Activated CD4-positive, alpha-beta T cell treated with anti-CD3 and anti-CD28 coated beads for 24 hours (primary cell): Measurements from ENCODE around the gene ITGA8.
"Not testable (repeated sequence)": the region's sequence is repeated elsewhere in the genome, so short reads cannot be mapped to it uniquely, and the experiment has no call there.

Experiments used
- DNase-seq, 2 donors: peaks; one replicate each; pipeline ENCODE4 v3.0.0-alpha.2; 2020; ENCODE audit warnings: low read depth in 2 of 2

The ITGA8 gene

GRCh38 chr10:15494850-15495506 lies 224.7 kb downstream of the ITGA8 start:
- no peak for DNase-seq

- no peak for DNase-seq
Observed at GRCh38 chr10:15491856-15492642, 227.7 kb downstream of the ITGA8 start.

DNA sequence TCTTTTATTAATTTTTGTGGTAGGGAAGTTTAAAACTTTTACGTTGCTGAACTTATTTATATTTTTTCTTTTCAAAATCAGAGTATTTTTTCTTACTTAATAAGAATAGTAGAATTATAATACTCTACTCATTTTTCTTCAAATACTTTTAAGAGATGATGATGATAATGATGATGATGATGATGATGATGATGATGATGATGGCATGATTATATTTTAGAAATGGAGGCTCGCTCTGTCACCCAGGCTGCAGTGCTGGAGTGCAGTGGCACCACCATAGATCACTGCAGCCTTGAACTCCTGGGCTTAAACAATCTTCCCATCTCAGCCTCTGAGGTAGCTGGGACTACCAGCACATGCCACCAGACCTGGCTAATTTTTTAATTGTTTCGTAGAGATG lies 230.3 kb downstream of the ITGA8 start:
- no peak for DNase-seq

DNA sequence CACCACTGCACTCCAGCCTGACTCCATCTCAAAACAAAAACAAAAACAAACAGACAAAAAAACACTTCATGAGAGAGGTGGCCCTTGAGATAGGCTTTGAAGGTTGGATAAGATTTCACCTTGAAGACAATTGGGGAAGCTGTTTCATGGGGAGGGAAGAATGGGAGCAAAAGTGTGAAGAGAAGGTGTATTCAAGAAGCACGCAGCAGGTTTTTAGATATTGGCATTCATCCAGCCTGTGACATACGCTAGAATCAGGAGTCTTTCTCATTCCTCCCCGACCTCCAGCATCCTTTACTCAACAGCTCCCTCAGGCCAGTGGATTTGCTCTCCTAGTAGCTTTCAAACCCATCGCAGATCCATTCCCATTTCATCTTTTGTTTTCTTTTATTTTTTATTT lies 232.3 kb downstream of the ITGA8 start:
- no peak for DNase-seq

- no peak for DNase-seq
Observed at GRCh38 chr10:15486404-15486803, 233.3 kb downstream of the ITGA8 start.

GRCh38 chr10:15485684-15486316 lies 233.9 kb downstream of the ITGA8 start:
- DNase-seq, result no peak

- DNase-seq, result no peak
Observed at GRCh38 chr10:15485027-15485426, 234.7 kb downstream of the ITGA8 start.

GRCh38 chr10:15484128-15484527 lies 235.6 kb downstream of the ITGA8 start:
- no peak for DNase-seq

- DNase-seq, result no peak
Observed at GRCh38 chr10:15483215-15484075, 236.3 kb downstream of the ITGA8 start.

DNA sequence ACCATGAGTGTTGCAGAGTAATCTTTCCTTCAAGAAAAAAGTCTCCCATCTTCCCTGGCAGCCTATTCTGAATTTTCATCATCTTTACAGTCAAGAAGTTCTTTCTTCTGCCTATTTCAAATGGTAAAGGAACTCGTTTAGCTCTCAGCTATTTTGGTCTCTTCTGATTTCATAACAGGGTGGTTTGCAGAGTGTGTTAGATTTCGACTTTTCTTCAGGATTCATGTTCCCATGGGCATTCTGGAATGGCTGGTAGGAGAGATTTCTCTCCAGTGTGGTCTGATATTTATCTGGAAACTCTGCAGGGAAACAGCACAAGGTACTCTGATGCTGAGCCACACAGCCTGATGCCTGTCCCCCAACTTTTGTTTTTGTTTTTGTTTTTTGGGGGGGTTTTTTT lies 237.6 kb downstream of the ITGA8 start:
- DNase-seq, result no peak

DNA sequence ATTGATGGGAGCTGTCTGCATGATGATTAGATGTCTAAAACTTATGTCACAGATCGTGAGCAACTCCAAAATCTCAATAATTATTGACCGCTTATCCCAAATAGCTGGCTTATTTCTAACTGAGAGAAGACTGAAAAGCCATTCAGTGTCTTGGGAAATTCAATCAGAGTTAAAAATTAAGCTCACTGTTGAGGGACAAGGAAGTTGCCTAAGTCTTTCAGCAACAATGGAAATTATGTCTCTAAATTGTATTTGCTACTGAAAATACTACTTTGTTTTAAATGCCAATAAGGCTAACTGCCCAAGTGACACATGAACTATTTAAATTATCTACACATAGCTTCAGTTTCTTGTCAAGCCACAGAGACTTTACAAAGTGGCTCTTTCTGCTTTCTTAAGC lies 240.8 kb downstream of the ITGA8 start:
- DNase-seq, result no peak

DNA sequence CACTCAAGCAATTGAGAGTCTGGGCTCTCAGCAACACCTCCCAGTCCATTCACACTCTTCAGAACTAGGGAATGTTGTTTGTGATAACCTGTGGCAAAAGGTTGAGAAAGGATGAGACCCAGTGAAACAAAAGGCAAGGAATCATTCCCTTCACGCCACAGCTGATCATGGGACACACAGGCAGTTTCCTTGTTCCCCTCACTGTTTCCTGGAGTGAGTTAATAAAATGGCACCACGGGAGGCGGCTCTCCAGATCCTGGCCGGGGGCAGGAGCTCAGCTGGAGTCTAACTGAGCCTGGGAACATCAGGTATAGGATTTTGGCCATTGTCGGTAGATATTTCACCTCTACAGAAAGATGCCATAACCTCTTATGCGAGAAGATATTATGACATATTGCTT lies 241.3 kb downstream of the ITGA8 start:
- no peak for DNase-seq

- no peak for DNase-seq
Observed at GRCh38 chr10:15476337-15476736, 243.4 kb downstream of the ITGA8 start.

DNA sequence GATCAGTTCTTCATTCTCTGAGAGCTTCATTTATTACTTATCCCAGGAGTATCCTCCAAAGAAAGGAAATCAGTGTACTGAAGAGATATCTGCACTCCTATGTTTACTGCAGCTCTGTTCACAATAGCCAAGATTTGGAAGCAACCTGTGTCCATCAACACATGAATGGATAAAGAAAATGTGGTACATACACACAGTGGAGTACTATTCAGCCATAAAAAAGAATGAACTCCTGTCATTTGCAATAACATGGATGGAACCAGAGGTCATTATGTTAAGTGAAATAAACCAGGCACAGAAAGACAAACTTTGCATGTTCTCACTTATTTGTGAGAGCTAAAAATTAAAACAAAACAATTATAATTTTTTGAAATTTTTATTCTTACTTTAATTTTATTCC lies 244.3 kb downstream of the ITGA8 start:
- not testable (repeated sequence) for DNase-seq

DNA sequence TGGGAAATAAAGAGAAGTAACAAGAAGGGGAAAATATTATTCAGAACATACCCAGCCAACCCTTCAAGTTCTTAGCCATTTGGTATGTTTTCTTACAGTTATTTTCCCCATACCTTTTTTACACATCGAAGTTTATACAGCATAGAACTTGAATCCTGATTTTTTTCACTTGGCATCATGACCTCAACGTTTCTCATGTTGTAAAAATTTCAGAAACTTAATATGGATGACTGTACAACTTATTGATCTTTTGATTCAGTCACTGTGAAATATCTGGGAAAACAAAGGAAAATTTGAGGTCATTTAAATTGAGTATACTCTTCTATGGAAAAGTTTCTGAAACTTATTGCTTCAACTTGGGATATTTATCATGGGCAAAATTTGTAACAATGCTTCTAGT lies 245.1 kb downstream of the ITGA8 start:
- DNase-seq, result no peak

DNA sequence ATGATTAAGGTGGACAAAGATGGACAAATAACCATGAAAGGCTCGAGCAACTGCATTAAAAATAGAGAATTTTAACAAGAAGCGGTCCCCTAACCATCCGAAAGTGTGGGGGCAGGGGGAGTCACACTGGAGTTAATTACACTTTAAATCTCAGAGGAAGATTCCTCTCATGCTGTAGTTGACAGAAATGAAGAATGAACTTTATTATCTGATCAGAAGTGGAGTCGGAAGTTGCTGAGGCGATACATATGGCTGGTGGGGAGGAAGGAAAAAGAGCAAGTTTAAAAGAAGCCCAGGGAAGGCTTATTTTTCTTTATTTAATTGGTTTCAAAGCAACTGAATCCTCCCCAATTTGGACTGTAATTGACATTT lies 246.3 kb downstream of the ITGA8 start:
- DNase-seq, result no peak

DNA sequence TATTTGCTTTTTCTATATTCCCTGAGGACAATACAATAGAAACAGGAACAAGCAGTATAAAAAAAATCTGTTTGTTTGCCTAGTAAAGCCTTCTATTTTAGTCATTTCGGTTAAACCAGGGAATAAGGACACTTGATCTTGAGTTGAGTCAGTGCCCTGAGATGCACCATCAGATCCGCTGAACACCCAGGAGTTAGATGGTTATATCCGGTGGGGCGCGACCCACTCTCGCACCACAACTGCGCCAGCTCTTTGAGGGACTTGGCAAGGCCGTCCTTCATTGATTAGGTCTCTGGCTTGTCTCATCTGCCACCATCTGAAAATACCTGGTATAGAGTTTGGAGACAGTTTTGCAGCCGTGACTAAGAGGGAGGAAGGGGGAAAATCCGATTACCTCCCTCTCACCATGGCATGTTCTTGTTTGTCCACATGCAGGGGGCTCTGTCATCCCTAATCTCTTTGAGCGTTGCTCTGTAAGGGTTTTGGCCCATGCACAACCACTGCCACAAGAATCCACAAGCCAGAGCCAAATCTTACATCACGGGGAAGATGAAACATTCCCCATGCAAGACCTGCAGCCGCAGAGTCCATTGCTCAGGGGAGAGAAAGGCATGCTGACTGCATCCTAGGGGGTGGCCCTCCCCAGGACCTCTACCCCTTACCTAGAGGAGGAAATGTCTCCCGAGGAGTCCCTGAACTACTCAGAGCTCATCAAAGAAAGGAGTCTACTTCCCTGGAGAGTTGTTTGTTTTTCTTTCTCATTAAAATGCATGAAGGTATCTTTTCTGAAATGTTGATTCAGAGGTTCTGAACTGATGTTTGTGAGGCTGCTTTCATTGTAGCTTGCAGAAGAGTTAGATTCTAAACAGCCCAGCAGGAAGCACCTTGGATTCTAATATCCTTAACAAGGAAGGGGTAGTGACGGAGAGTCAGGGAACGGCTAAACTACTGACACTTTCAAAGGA lies 247.0 kb downstream of the ITGA8 start:
- no peak for DNase-seq

DNA sequence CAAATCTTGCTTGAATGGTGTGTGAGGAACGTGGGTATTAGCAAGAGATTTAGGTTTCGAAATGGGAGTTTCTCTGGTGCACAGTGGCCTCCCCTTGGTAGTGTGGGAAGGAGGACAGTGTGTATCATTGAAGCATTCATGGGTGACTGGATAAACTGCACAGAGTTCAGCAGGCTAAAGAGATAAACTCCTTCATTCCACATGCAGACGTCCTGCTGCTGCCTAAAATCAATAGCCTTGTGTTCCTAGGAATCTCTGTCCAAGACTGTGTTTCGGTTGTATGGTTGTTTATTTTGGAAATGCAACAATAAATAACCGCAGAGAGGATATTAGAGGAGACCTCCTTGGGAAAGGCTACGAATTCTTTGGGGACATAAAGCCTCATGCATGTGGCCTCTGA lies 247.7 kb downstream of the ITGA8 start:
- no peak for DNase-seq

GRCh38 chr10:15469111-15469510 lies 250.6 kb downstream of the ITGA8 start:
- DNase-seq, result no peak

DNA sequence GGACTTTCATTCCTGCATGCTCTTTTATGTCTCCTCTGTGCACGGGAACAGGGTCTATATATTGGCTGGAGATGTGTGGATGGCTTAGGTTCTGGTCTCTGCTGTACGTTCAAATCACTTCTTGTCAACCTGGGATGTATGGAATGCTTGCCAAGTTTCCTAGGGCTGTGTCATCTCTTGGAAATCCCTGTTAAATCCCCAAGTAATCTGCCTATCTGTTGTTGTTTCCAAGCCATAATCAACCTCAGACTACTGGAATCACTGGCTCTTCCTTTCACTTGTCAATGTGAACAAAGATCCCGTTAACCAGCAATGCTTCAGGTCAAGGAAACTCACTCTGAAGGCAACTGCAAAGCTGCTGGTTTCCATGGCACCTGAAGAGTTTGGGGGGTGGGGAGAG lies 255.3 kb downstream of the ITGA8 start:
- DNase-seq, result no peak
